OCI-LY7 (cell line): ENCODE data around the gene KRTAP9-7.

Experiments
- EZH2phosphoT487 ChIP-seq: fragments of 200-600 bp; sonication (generic); IDR thresholded peaks from 2 replicates; pipeline ENCODE4 v1.6.1; 2018; ENCODE audit warnings: low read depth, borderline replicate concordance, mild to moderate bottlenecking, mixed run types, antibody characterized with exemption, low read length, moderate library complexity, mixed read lengths
- TF ChIP-seq, protein P1 (sequence below): fragments of 200-600 bp; sonication (generic); conservative IDR thresholded peaks from 2 replicates; pipeline ENCODE4 v1.5.1; 2014; ENCODE audit warnings: mild to moderate bottlenecking, antibody characterized with exemption, low read length, moderate library complexity, mixed read lengths

GRCh38 chr17:41315814-41316445 lies 40.4 kb downstream of the KRTAP9-7 start:
- TF ChIP-seq, protein P1, sequence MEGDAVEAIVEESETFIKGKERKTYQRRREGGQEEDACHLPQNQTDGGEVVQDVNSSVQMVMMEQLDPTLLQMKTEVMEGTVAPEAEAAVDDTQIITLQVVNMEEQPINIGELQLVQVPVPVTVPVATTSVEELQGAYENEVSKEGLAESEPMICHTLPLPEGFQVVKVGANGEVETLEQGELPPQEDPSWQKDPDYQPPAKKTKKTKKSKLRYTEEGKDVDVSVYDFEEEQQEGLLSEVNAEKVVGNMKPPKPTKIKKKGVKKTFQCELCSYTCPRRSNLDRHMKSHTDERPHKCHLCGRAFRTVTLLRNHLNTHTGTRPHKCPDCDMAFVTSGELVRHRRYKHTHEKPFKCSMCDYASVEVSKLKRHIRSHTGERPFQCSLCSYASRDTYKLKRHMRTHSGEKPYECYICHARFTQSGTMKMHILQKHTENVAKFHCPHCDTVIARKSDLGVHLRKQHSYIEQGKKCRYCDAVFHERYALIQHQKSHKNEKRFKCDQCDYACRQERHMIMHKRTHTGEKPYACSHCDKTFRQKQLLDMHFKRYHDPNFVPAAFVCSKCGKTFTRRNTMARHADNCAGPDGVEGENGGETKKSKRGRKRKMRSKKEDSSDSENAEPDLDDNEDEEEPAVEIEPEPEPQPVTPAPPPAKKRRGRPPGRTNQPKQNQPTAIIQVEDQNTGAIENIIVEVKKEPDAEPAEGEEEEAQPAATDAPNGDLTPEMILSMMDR = no peak
- TF ChIP-seq EZH2phosphoT487 = no peak
